ENCODE data around the gene POLR2E. TPM values are rescaled to one million over a fixed set of nuclear protein-coding genes. Genes with fewer than 3 reads are reported as not detected.

Gene POLR2E
- total and polyA plus RNA-seq, 2 experiments from 2014 or later = 172 to 336 TPM

DNA sequence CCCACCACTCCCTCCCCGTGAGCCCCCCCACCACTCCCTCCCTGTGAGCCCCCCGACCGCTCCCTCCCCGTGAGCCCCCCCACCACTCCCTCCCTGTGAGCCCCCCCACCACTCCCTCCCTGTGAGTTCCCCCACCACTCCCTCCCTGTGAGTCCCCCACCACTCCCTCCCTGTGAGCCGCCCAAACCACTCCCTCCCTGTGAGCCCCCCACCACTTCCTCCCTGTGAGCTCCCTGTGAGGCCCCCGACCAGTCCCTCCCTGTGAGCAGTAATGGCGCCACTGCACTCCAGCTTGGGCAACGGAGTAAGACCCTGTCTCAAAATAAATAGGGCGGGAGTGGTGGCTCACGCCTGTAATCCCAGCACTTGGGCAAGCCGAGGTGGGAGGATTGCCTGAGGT is 45.4 kb downstream of the POLR2E start:
- no peaks in the 10 kb centered on the region for H3K36me3 ChIP-seq (ENCODE audit: low read depth)
- no peaks in the 10 kb centered on the region for H3K4me1 ChIP-seq (ENCODE audit: insufficient read depth)
- TF ChIP-seq EZH2phosphoT487 (IDR thresholded peaks at IDR 0.05; ENCODE audit: insufficient read depth, low read depth) (no peak), EZH2 (IDR thresholded peaks at IDR 0.05; ENCODE audit: insufficient read depth, poor library complexity, severe bottlenecking) (no peak)
- no peaks in the 10 kb centered on the region for H3K9me3 ChIP-seq (ENCODE audit: low read depth)
- H3K4me2 ChIP-seq (ENCODE audit: unreplicated experiment) = no peak overlapping the region
- no peak overlapping the region for H2AFZ ChIP-seq
- H3K27ac ChIP-seq = no peak overlapping the region
- H4K20me1 ChIP-seq (ENCODE audit: insufficient read depth) = no peaks in the 10 kb centered on the region
- H3K27me3 ChIP-seq (replicated peaks; ENCODE audit: insufficient read depth) = no peaks in the 10 kb centered on the region
- in situ Hi-C loops (cut with MboI) = no loop called here
- H3F3A ChIP-seq (ENCODE audit: insufficient read depth) = no peaks in the 10 kb centered on the region
- DNase-seq = no peak
- 39 to 50% methylated on average over 6 to 11 of the region's 11 CpGs for WGBS, 2 experiments (ENCODE audit: low coverage in 1 of 2, low lambda C conversion rate in 2 of 2, missing lambda C conversion rate in 2 of 2)
- H3K79me2 ChIP-seq (ENCODE audit: insufficient read depth) = no peaks in the 10 kb centered on the region
- H3K9ac ChIP-seq = no peak overlapping the region
- H3K4me3 ChIP-seq = no peak overlapping the region
- H3K9me2 ChIP-seq (ENCODE audit: insufficient read depth) = no peaks in the 10 kb centered on the region

- Histone ChIP-seq H3F3A (ENCODE audit: insufficient read depth) (no peaks in the 10 kb centered on the region), H2AFZ (no peak overlapping the region), H3K9ac (no peak overlapping the region), H3K27me3 (replicated peaks; ENCODE audit: insufficient read depth) (no peaks in the 10 kb centered on the region), H3K36me3 (ENCODE audit: low read depth) (no peaks in the 10 kb centered on the region), H3K4me3 (no peak overlapping the region), H3K4me2 (ENCODE audit: unreplicated experiment) (no peak overlapping the region), H3K9me2 (ENCODE audit: insufficient read depth) (no peaks in the 10 kb centered on the region), H3K27ac (no peak overlapping the region), H4K20me1 (ENCODE audit: insufficient read depth) (no peaks in the 10 kb centered on the region), H3K9me3 (ENCODE audit: low read depth) (no peaks in the 10 kb centered on the region), H3K79me2 (ENCODE audit: insufficient read depth) (no peaks in the 10 kb centered on the region), H3K4me1 (ENCODE audit: insufficient read depth) (no peaks in the 10 kb centered on the region)
- 65 to 79% methylated on average over 4 to 17 of the region's 17 CpGs for WGBS, 2 experiments (ENCODE audit: low coverage in 1 of 2, low lambda C conversion rate in 2 of 2, missing lambda C conversion rate in 2 of 2)
- in situ Hi-C loops (cut with MboI) = no loop called here
- TF ChIP-seq EZH2phosphoT487 (IDR thresholded peaks at IDR 0.05; ENCODE audit: insufficient read depth, low read depth) (no peak), EZH2 (IDR thresholded peaks at IDR 0.05; ENCODE audit: insufficient read depth, poor library complexity, severe bottlenecking) (no peak)
- no peak for DNase-seq
Measured at GRCh38 chr19:1049106-1049505, 46.1 kb downstream of the POLR2E start.

- Histone ChIP-seq H3K27me3 (replicated peaks; ENCODE audit: insufficient read depth) (no peaks in the 10 kb centered on the region), H4K20me1 (ENCODE audit: insufficient read depth) (no peaks in the 10 kb centered on the region), H3K4me3 (no peak overlapping the region), H3K4me2 (ENCODE audit: unreplicated experiment) (no peak overlapping the region), H3K27ac (no peak overlapping the region), H3K4me1 (ENCODE audit: insufficient read depth) (no peaks in the 10 kb centered on the region), H3F3A (ENCODE audit: insufficient read depth) (no peaks in the 10 kb centered on the region), H2AFZ (no peak overlapping the region), H3K9me2 (ENCODE audit: insufficient read depth) (no peaks in the 10 kb centered on the region), H3K36me3 (ENCODE audit: low read depth) (no peaks in the 10 kb centered on the region), H3K9ac (no peak overlapping the region), H3K9me3 (ENCODE audit: low read depth) (no peaks in the 10 kb centered on the region), H3K79me2 (ENCODE audit: insufficient read depth) (no peaks in the 10 kb centered on the region)
- no peak for DNase-seq
- in situ Hi-C loops (cut with MboI) = no loop called here
- TF ChIP-seq EZH2phosphoT487 (IDR thresholded peaks at IDR 0.05; ENCODE audit: insufficient read depth, low read depth) = no peak
- no peak for TF ChIP-seq EZH2 (IDR thresholded peaks at IDR 0.05; ENCODE audit: insufficient read depth, poor library complexity, severe bottlenecking)
- WGBS, 2 experiments (ENCODE audit: low coverage in 1 of 2, low lambda C conversion rate in 2 of 2, missing lambda C conversion rate in 2 of 2) = 72 to 84% methylated on average over 13 to 20 of the region's 20 CpGs
Measured at GRCh38 chr19:1047696-1048147, 47.5 kb downstream of the POLR2E start.

- whole genome bisulfite sequencing, 2 experiments (ENCODE audit: low coverage in 1 of 2, low lambda C conversion rate in 2 of 2, missing lambda C conversion rate in 2 of 2) = 85 to 89% methylated on average over 65 to 75 of the region's 77 CpGs
- Histone ChIP-seq H3K79me2 (ENCODE audit: insufficient read depth) (no peaks in the 10 kb centered on the region), H2AFZ (no peak overlapping the region), H3K4me2 (ENCODE audit: unreplicated experiment) (no peak overlapping the region), H3K36me3 (ENCODE audit: low read depth) (no peaks in the 10 kb centered on the region), H3F3A (ENCODE audit: insufficient read depth) (no peaks in the 10 kb centered on the region), H3K9me2 (ENCODE audit: insufficient read depth) (no peaks in the 10 kb centered on the region), H3K4me3 (no peak overlapping the region), H3K27ac (no peak overlapping the region), H3K9me3 (ENCODE audit: low read depth) (no peaks in the 10 kb centered on the region), H3K9ac (no peak overlapping the region), H3K4me1 (ENCODE audit: insufficient read depth) (no peaks in the 10 kb centered on the region), H4K20me1 (ENCODE audit: insufficient read depth) (no peaks in the 10 kb centered on the region), H3K27me3 (replicated peaks; ENCODE audit: insufficient read depth) (no peaks in the 10 kb centered on the region)
- TF ChIP-seq EZH2 (IDR thresholded peaks at IDR 0.05; ENCODE audit: insufficient read depth, poor library complexity, severe bottlenecking) (no peak), EZH2phosphoT487 (IDR thresholded peaks at IDR 0.05; ENCODE audit: insufficient read depth, low read depth) (no peak)
- no peak for DNase-seq
- in situ Hi-C loops (cut with MboI) = no loop called here
Measured at GRCh38 chr19:1046836-1047695, 48.1 kb downstream of the POLR2E start.
